Measurements from ENCODE around the gene MAN2A1.
"Not testable (repeated sequence)": the region's sequence is repeated elsewhere in the genome, so short reads cannot be mapped to it uniquely, and the experiment has no call there.

Gene MAN2A1

GRCh38 chr5:109832207-109833188 lies 142.8 kb downstream of the MAN2A1 start:
- FAIRE-seq = not testable (repeated sequence)

GRCh38 chr5:109833946-109834345 lies 144.2 kb downstream of the MAN2A1 start:
- no peak for FAIRE-seq

GRCh38 chr5:109836280-109836679 lies 146.6 kb downstream of the MAN2A1 start:
- FAIRE-seq = no peak

GRCh38 chr5:109837231-109837861 lies 147.6 kb downstream of the MAN2A1 start:
- no peak for FAIRE-seq

- no peak for FAIRE-seq
Observed at GRCh38 chr5:109838157-109838556, 148.4 kb downstream of the MAN2A1 start.

GRCh38 chr5:109844148-109844547 lies 154.4 kb downstream of the MAN2A1 start:
- no peak for FAIRE-seq

- FAIRE-seq = no peak
Observed at GRCh38 chr5:109844695-109845094, 155.0 kb downstream of the MAN2A1 start.

- no peak for FAIRE-seq
Observed at GRCh38 chr5:109848130-109848529, 158.4 kb downstream of the MAN2A1 start.

- FAIRE-seq = no peak
Observed at GRCh38 chr5:109849478-109850088, 159.9 kb downstream of the MAN2A1 start.

- FAIRE-seq = peak; percentile 13
Observed at GRCh38 chr5:109852371-109853155, 162.8 kb downstream of the MAN2A1 start.

- no peak for FAIRE-seq
Observed at GRCh38 chr5:109853377-109853776, 163.7 kb downstream of the MAN2A1 start.

GRCh38 chr5:109855056-109855455 lies 165.3 kb downstream of the MAN2A1 start:
- FAIRE-seq = no peak

GRCh38 chr5:109857405-109858031 lies 167.8 kb downstream of the MAN2A1 start:
- peak; percentile 97 for FAIRE-seq

- FAIRE-seq = no peak
Observed at GRCh38 chr5:109859537-109859936, 169.8 kb downstream of the MAN2A1 start.

- no peak for FAIRE-seq
Observed at GRCh38 chr5:109862301-109862700, 172.6 kb downstream of the MAN2A1 start.

GRCh38 chr5:109863752-109864151 lies 174.0 kb downstream of the MAN2A1 start:
- peak; percentile 58 for FAIRE-seq

- peak; percentile 82 for FAIRE-seq
Observed at GRCh38 chr5:109865637-109866036, 175.9 kb downstream of the MAN2A1 start.

GRCh38 chr5:109866051-109866450 lies 176.3 kb downstream of the MAN2A1 start:
- no peak for FAIRE-seq

- no peak for FAIRE-seq
Observed at GRCh38 chr5:109868737-109869136, 179.0 kb downstream of the MAN2A1 start.

GRCh38 chr5:109873687-109874086 lies 184.0 kb downstream of the MAN2A1 start:
- FAIRE-seq = no peak

- FAIRE-seq = no peak
Observed at GRCh38 chr5:109874108-109874507, 184.4 kb downstream of the MAN2A1 start.

GRCh38 chr5:109876030-109876725 lies 186.5 kb downstream of the MAN2A1 start:
- no peak for FAIRE-seq
